K562 (cell line): ENCODE results near the gene RPL19. TPM values are rescaled to one million over a fixed set of nuclear protein-coding genes. Genes with fewer than 3 reads are reported as not detected.

Experiments
- CBX8 ChIP-seq: fragments of 200-600 bp; sonication (generic); IDR thresholded peaks from 2 replicates; pipeline ENCODE4 v1.6.1; 2012; ENCODE audit warnings: borderline replicate concordance, mixed run types, low read depth, mild to moderate bottlenecking, moderate library complexity, mixed read lengths, low read length, control low read depth, inconsistent platforms; ENCODE audit not compliant: poor library complexity, severe bottlenecking; ENCODE audit errors: extremely low read depth
- CREB3 ChIP-seq: fragments of 450-650 bp; conservative IDR thresholded peaks from 2 replicates; pipeline ENCODE4 v1.6.1; 2016; ENCODE audit warnings: missing genetic modification characterization, low read depth, mild to moderate bottlenecking, missing compliant biosample characterization, moderate library complexity
- GABPA ChIP-seq: fragments of 200-800 bp; sonication (Bioruptor generic); conservative IDR thresholded peaks from 2 replicates; pipeline ENCODE4 v1.6.1; 2016; ENCODE audit warnings: low read depth, missing genetic modification characterization, missing compliant biosample characterization
- MAZ ChIP-seq, 2 experiments: fragments of 450-650 bp in 1 of 2; sonication (generic) in 1 of 2; formaldehyde crosslinking; IDR thresholded peaks in 1 of 2; conservative IDR thresholded peaks in 1 of 2; 2 replicates each; pipeline versions ENCODE4 v1.4.0 to v1.5.0; 2020; ENCODE audit warnings: mild to moderate bottlenecking in 1 of 2, missing genetic modification reagents in 1 of 2
- ZNF407 ChIP-seq: fragments of 450-650 bp; IDR thresholded peaks from 2 replicates; pipeline ENCODE4 v1.6.1; 2016; ENCODE audit warnings: low read depth
- polyA plus RNA-seq, 8 experiments: library from polyadenylated mRNA; depleted of rRNA in 4 of 8; stranded (reverse) in 5 of 8; unstranded in 3 of 8; fragments of >200 nt; fragmentation: Nextera tagmentation in 2 of 8; fragmentation: Illumina TruSeq in 1 of 8; extraction: Ambion mirVana in 2 of 8; extraction: Trizol in 1 of 8; gene quantifications; 2 replicates each; pipeline versions ENCODE4 v1.2.1 to v1.2.3, GENCODE V29; 2011 to 2014; ENCODE audit warnings: inconsistent platforms in 1 of 8, missing spikeins in 1 of 8
- total RNA-seq, 7 experiments: library from RNA; depleted of rRNA in 6 of 7; stranded (reverse); fragments of >200 nt in 6 of 7; fragmentation: Illumina TruSeq in 2 of 7; extraction: Trizol in 2 of 7; gene quantifications; 2 replicates each; pipeline versions ENCODE4 v1.2.1 to v1.2.3, GENCODE V29; 2011 to 2021; ENCODE audit warnings: low replicate concordance in 1 of 7
- TF ChIP-seq, protein P1 (sequence below), 2 experiments: fragments of 450-650 bp; IDR thresholded peaks; 2 replicates each; pipeline ENCODE4 v1.6.1; 2016; ENCODE audit warnings: mild to moderate bottlenecking in 2 of 2, borderline replicate concordance in 1 of 2, low read depth in 1 of 2, moderate library complexity in 1 of 2

Gene RPL19
- total and polyA plus RNA-seq, 9 of the 15 experiments (the other 6 are each of a cell fraction or from before 2014, with no cell fraction given), result 2,263 to 4,614 (median 3,727) TPM

DNA sequence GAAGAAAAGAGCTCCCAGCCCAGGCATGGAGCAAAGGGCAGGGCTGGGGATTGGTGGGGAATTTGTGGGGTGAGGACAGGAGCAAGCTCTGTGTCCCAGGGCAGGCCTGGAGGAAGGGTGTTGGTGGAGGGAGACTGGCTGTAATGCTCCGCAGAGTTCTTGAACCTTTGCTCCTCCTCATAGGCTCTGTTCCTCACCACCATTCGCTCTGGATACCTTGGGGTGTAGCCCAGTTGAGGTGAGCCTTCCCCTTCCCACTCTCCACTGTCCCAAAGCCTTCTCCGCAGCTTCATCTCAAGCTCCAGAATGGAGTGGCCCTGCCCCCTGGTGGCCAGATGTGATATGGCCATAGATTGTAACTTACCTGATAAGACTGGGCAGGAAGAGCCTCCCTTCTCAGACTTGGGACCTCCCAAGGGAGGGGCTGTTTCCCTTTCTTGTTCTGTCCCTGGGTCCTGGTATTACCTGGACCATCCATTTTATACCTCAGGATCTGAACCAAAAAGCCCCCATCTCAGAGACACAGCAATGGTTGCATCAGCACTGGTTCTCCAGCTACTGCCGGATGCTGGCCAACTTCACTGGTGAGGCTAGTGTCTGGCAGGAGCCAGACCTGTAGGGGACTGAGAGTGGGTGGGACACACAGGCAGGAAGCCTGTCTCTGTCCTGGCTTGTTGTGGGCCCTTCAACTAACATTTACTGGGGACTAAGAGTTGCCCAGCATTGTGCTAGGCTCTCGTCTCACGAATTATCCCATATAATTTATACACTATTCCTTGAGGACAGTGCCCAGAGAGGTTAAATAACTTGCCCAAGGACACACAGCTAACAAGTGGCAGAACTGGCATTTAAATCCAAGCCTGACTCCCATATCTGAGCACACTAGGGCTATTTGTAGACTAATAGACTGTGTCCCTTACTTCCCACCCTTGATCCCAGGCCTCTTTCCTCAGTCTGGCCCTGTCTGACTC, 44.8 kb downstream of the RPL19 start (continued):
- TF ChIP-seq, protein P1, sequence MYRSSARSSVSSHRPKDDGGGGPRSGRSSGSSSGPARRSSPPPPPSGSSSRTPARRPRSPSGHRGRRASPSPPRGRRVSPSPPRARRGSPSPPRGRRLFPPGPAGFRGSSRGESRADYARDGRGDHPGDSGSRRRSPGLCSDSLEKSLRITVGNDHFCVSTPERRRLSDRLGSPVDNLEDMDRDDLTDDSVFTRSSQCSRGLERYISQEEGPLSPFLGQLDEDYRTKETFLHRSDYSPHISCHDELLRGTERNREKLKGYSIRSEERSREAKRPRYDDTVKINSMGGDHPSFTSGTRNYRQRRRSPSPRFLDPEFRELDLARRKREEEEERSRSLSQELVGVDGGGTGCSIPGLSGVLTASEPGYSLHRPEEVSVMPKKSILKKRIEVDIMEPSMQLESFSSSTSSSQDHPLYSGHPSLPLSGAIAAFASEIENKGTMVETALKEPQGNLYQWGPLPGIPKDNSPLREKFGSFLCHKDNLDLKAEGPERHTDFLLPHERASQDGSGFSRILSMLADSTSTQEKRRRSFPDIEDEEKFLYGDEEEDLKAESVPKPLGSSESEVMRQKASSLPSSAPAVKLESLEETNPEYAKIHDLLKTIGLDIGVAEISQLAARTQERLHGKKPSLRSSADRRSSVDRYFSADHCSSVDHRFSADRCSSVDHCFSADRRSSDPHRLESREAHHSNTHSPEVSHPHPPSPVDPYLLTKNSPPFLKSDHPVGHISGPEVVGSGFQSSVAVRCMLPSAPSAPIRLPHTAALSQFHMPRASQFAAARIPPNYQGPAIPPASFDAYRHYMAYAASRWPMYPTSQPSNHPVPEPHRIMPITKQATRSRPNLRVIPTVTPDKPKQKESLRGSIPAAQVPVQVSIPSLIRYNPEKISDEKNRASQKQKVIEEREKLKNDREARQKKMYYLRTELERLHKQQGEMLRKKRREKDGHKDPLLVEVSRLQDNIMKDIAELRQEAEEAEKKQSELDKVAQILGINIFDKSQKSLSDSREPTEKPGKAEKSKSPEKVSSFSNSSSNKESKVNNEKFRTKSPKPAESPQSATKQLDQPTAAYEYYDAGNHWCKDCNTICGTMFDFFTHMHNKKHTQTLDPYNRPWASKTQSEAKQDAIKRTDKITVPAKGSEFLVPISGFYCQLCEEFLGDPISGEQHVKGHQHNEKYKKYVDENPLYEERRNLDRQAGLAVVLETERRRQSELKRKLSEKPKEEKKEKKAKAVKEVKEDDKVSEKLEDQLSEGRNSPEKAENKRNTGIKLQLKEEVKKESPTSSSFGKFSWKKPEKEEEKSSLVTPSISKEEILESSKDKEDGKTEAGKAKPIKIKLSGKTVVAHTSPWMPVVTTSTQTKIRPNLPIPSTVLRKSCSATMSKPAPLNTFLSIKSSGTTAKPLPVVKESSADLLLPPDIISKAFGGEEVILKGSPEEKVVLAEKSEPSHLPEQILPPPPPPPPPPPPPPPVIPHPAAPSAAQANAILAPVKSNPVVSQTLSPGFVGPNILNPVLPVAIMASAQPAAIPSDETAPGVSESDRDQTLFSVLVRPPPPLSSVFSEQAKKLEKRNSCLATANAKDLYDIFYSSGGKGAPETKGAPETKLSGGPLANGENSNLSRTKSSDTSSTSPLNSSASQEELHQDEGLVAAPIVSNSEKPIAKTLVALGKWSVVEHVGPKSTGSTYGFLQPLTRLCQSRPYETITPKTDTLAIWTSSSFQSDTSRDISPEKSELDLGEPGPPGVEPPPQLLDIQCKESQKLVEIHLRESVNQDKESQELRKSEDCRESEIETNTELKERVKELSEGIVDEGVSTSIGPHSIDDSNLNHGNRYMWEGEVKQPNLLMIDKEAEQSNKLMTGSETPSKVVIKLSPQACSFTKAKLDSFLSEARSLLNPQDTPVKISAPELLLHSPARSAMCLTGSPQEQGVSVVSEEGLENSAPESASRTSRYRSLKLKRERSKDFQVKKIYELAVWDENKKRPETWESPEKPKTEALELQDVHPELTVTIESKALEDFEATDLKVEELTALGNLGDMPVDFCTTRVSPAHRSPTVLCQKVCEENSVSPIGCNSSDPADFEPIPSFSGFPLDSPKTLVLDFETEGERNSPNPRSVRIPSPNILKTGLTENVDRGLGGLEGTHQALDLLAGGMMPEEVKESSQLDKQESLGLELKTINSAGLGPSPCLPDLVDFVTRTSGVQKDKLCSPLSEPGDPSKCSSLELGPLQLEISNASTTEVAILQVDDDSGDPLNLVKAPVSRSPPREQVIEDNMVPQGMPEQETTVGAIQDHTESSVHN (IDR thresholded peaks at IDR 0.05; ENCODE audit: borderline replicate concordance in 1 of 2, low read depth in 1 of 2), result no peak
- TF ChIP-seq GABPA (tag), result no peak
- no peak for TF ChIP-seq CREB3 (tag)
- no peak for TF ChIP-seq CBX8
- TF ChIP-seq MAZ (CRISPR knock-in tag; conservative IDR thresholded peaks at IDR 0.05 in 1 of 2, IDR thresholded peaks at IDR 0.05 in 1 of 2), result no peak
- no peak for TF ChIP-seq ZNF407
